HEK293 (cell line): ENCODE measurements around the gene COX20.
A peak's percentile ranks its signal among the peaks of the same experiment; 100 is the strongest.

Experiments used
- CTCF ChIA-PET: fragments of 350-600 bp; formaldehyde crosslinking; extraction: SDS; loops from one replicate; lab custom pipeline; 2021; ENCODE audit warnings: antibody characterized with exemption; lab: Yijun Ruan, JAX
- POLR2A ChIA-PET: fragments of 300-600 bp; formaldehyde crosslinking; extraction: SDS; loops from one replicate; lab custom pipeline; 2020; ENCODE audit warnings: antibody characterized with exemption, inconsistent platforms; lab: Yijun Ruan, JAX
- H3K27ac ChIP-seq: fragments of 200-500 bp; sonication (Bioruptor generic); 2 replicates; pipeline ENCODE4 v1.5.1; 2014; ENCODE audit warnings: low read depth, low read length, control low read depth, inconsistent platforms; ENCODE audit errors: extremely low read depth
- H3K36me3 ChIP-seq, 2 experiments: fragments of 200-500 bp in 1 of 2; sonication (Bioruptor generic) in 1 of 2; 1 replicate in 1 of 2; 2 replicates in 1 of 2; pipeline ENCODE4 v1.5.1; 2014 to 2017; ENCODE audit warnings: inconsistent platforms in 2 of 2, low read length in 2 of 2; ENCODE audit not compliant: control insufficient read depth in 2 of 2, insufficient read depth in 1 of 2
- H3K4me1 ChIP-seq: fragments of 200-500 bp; sonication (Bioruptor generic); 2 replicates; pipeline ENCODE4 v1.5.1; 2014; ENCODE audit warnings: mild to moderate bottlenecking, low read length, inconsistent platforms; ENCODE audit not compliant: control insufficient read depth, insufficient read depth
- H3K4me3 ChIP-seq: 2 replicates; pipeline ENCODE4 v1.5.1; 2011; ENCODE audit warnings: low read depth, mild to moderate bottlenecking, control low read depth, low read length, moderate library complexity
- H3K9me3 ChIP-seq: fragments of 200-500 bp; sonication (Bioruptor generic); 2 replicates; pipeline ENCODE4 v1.5.1; 2014; ENCODE audit warnings: low read depth, low read length, inconsistent platforms; ENCODE audit not compliant: control insufficient read depth, insufficient read depth
- GLIS1 ChIP-seq: fragments of 450-650 bp; formaldehyde crosslinking; IDR thresholded peaks from 2 replicates; pipeline ENCODE4 v1.5.1; 2016; ENCODE audit warnings: missing biosample characterization, missing genetic modification characterization
- GLIS2 ChIP-seq: fragments of 450-650 bp; formaldehyde crosslinking; IDR thresholded peaks from 2 replicates; pipeline ENCODE4 v1.5.1; 2016; ENCODE audit warnings: missing biosample characterization, missing genetic modification characterization
- IKZF3 ChIP-seq: fragments of 450-650 bp; IDR thresholded peaks from 2 replicates; pipeline ENCODE4 v1.5.0; 2018; ENCODE audit warnings: missing biosample characterization, mild to moderate bottlenecking, missing genetic modification characterization, moderate library complexity
- PRDM1 ChIP-seq: fragments of 450-650 bp; formaldehyde crosslinking; IDR thresholded peaks from 2 replicates; pipeline ENCODE4; 2016; ENCODE audit warnings: missing biosample characterization, missing genetic modification characterization
- SCRT2 ChIP-seq: fragments of 450-650 bp; formaldehyde crosslinking; IDR thresholded peaks from 2 replicates; pipeline ENCODE4 v1.5.1; 2016; ENCODE audit warnings: missing biosample characterization, missing genetic modification characterization
- SP7 ChIP-seq: fragments of 450-650 bp; formaldehyde crosslinking; IDR thresholded peaks from 2 replicates; pipeline ENCODE4 v1.5.1; 2016; ENCODE audit warnings: missing biosample characterization, missing genetic modification characterization
- TRIM28 ChIP-seq: IDR thresholded peaks from 2 replicates; pipeline ENCODE4 v1.6.1; 2011; ENCODE audit warnings: low read length, control low read depth, borderline replicate concordance
- WT1 ChIP-seq: fragments of 450-650 bp; formaldehyde crosslinking; IDR thresholded peaks from 2 replicates; pipeline ENCODE4 v1.5.1; 2016; ENCODE audit warnings: missing biosample characterization, missing genetic modification characterization
- ZBTB17 ChIP-seq: fragments of 450-650 bp; formaldehyde crosslinking; IDR thresholded peaks from 2 replicates; pipeline ENCODE4 v1.5.1; 2016; ENCODE audit warnings: missing biosample characterization, missing genetic modification characterization
- ZFHX2 ChIP-seq: fragments of 450-650 bp; formaldehyde crosslinking; conservative IDR thresholded peaks from 2 replicates; pipeline ENCODE4 v1.5.1; 2016; ENCODE audit warnings: missing biosample characterization, missing genetic modification characterization
- ZFP41 ChIP-seq: fragments of 450-650 bp; formaldehyde crosslinking; IDR thresholded peaks from 2 replicates; pipeline ENCODE4 v1.5.1; 2016; ENCODE audit warnings: missing biosample characterization, missing genetic modification characterization, borderline replicate concordance
- ZFP69B ChIP-seq: fragments of 450-650 bp; formaldehyde crosslinking; IDR thresholded peaks from 2 replicates; pipeline ENCODE4 v1.5.1; 2016; ENCODE audit warnings: missing biosample characterization, missing genetic modification characterization
- ZNF114 ChIP-seq: fragments of 450-650 bp; formaldehyde crosslinking; IDR thresholded peaks from 2 replicates; pipeline ENCODE4 v1.5.0; 2017; ENCODE audit warnings: missing biosample characterization, missing genetic modification characterization
- ZNF211 ChIP-seq: fragments of 450-650 bp; formaldehyde crosslinking; IDR thresholded peaks from 2 replicates; pipeline ENCODE4 v1.5.1; 2016; ENCODE audit warnings: low read depth, missing biosample characterization, missing genetic modification characterization
- ZNF274 ChIP-seq, 2 experiments: fragments of 200-500 bp in 1 of 2; fragments of 450-650 bp in 1 of 2; sonication (Bioruptor generic) in 1 of 2; formaldehyde crosslinking in 1 of 2; IDR thresholded peaks; 2 replicates each; pipeline versions ENCODE4 v1.5.1 to v1.6.1; 2014 to 2016; ENCODE audit warnings: borderline replicate concordance in 1 of 2, inconsistent platforms in 1 of 2, low read length in 1 of 2, missing biosample characterization in 1 of 2, missing genetic modification characterization in 1 of 2
- ZNF354C ChIP-seq: fragments of 450-650 bp; formaldehyde crosslinking; IDR thresholded peaks from 2 replicates; pipeline ENCODE4 v1.5.1; 2016; ENCODE audit warnings: missing biosample characterization, missing genetic modification characterization, low read depth, borderline replicate concordance
- ZNF510 ChIP-seq: fragments of 450-650 bp; formaldehyde crosslinking; IDR thresholded peaks from 2 replicates; pipeline ENCODE4 v1.5.1; 2018; ENCODE audit warnings: mild to moderate bottlenecking, missing genetic modification characterization, missing biosample characterization; ENCODE audit not compliant: insufficient replicate concordance
- ZNF529 ChIP-seq: fragments of 450-650 bp; formaldehyde crosslinking; IDR thresholded peaks from 2 replicates; pipeline ENCODE4 v1.5.1; 2017; ENCODE audit warnings: missing genetic modification characterization, missing biosample characterization; ENCODE audit not compliant: insufficient replicate concordance
- ZNF561 ChIP-seq: fragments of 450-650 bp; IDR thresholded peaks from 2 replicates; pipeline ENCODE4 v1.5.1; 2018; ENCODE audit warnings: missing biosample characterization, missing genetic modification characterization, borderline replicate concordance
- ZNF600 ChIP-seq: fragments of 450-650 bp; formaldehyde crosslinking; IDR thresholded peaks from 2 replicates; pipeline ENCODE4 v1.5.1; 2016; ENCODE audit warnings: missing biosample characterization, missing genetic modification characterization
- ZNF621 ChIP-seq: fragments of 450-650 bp; formaldehyde crosslinking; IDR thresholded peaks from 2 replicates; pipeline ENCODE4 v1.5.1; 2017; ENCODE audit warnings: missing biosample characterization, missing genetic modification characterization
- ZNF747 ChIP-seq: fragments of 450-650 bp; formaldehyde crosslinking; IDR thresholded peaks from 2 replicates; pipeline ENCODE4 v1.5.1; 2016; ENCODE audit warnings: missing biosample characterization, missing genetic modification characterization
- TF ChIP-seq, protein P1 (sequence below): fragments of 450-650 bp; formaldehyde crosslinking; IDR thresholded peaks from 2 replicates; pipeline ENCODE4 v1.5.1; 2016; ENCODE audit warnings: missing biosample characterization, missing genetic modification characterization
- TF ChIP-seq, protein P2 (sequence below): fragments of 450-650 bp; formaldehyde crosslinking; IDR thresholded peaks from 2 replicates; pipeline ENCODE4 v1.5.1; 2017; ENCODE audit warnings: missing biosample characterization, missing genetic modification characterization
- TF ChIP-seq, protein P3 (sequence below): fragments of 450-650 bp; IDR thresholded peaks from 2 replicates; pipeline ENCODE4 v1.5.1; 2018; ENCODE audit warnings: missing biosample characterization, mild to moderate bottlenecking, missing genetic modification characterization
- TF ChIP-seq, protein P4 (sequence below): fragments of 450-650 bp; formaldehyde crosslinking; IDR thresholded peaks from 2 replicates; pipeline ENCODE4 v1.5.1; 2016; ENCODE audit warnings: missing biosample characterization, missing genetic modification characterization
- TF ChIP-seq, protein P5 (sequence below): fragments of 450-650 bp; formaldehyde crosslinking; IDR thresholded peaks from 2 replicates; pipeline ENCODE4 v1.5.1; 2016; ENCODE audit warnings: missing biosample characterization, missing genetic modification characterization

COX20 gene

DNA sequence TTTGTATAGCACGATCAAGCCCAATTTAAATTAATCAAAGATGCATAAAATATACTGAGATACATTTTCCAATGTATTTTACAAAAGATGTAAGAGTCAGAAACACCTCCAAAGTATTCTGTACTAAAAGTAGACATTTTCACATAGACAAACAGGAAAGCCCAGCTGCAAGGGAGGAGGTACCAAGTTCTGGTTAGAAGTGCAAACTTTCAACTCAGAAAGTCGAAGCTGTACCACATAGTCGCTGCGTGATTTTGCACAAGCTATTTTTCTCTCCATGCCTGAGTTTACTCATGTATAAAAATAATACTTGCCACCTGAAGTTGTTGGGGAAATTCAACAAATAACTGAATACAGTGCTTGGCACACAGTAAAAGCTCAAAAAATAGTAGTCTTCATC is 34.5 kb downstream of the COX20 start:
- no peaks in the 10 kb centered on the region for H3K36me3 ChIP-seq
- ChIA-PET CTCF (no interaction called here), POLR2A (no interaction called here)
- H3K9me3 ChIP-seq: no peaks in the 10 kb centered on the region
- peaks cover 10% of the 10 kb centered on the region for H3K4me1 ChIP-seq
- TF ChIP-seq ZNF274 (IDR thresholded peaks at IDR 0.05; ENCODE audit: low read length) (no peak), ZNF274 (tag by site-specific recombination; IDR thresholded peaks at IDR 0.05; ENCODE audit: borderline replicate concordance) (no peak), ZFHX2 (no peak), ZFP41 (tag by site-specific recombination) (no peak), ZNF354C (tag by site-specific recombination) (no peak), ZFP69B (tag by site-specific recombination) (no peak), ZNF510 (no peak), ZNF529 (tag by site-specific recombination) (no peak), IKZF3 (no peak), ZNF561 (tag by site-specific recombination) (no peak), ZNF114 (tag by site-specific recombination) (no peak), ZNF211 (no peak), SCRT2 (tag by site-specific recombination) (no peak)
- no peak overlapping the region for H3K27ac ChIP-seq
- no peak overlapping the region for H3K4me3 ChIP-seq

DNA sequence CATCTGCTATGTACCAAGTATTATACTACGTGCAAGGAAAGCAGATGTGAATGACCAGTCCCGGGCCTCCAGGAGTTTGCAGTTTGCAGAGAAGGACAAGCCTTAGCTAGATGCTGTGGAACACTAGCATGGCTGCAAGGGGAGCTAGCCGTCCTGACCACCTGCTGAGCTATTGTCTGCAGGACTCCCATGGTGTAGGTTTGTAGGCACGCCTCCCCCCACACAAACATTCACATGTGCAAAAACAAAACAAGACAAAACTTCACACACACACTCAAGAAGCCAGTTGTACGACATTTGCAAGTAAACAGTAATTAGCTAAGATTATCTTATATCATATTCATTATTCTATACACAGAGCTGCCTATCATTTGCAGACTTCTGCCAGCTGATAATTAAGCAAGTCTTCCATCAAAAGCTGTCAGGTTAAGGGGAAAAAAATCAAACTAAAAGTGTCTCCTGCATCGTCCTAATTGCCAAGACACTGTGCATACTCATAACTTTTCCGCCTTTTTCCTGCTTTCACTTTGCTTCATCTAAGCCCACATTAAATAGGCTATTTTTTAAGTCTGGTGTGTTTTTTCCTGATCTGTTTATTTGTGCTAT is 39.6 kb downstream of the COX20 start:
- Histone ChIP-seq H3K27ac (no peak overlapping the region), H3K4me3 (no peak overlapping the region), H3K4me1 (peaks cover 11% of the 10 kb centered on the region), H3K36me3 (no peaks in the 10 kb centered on the region), H3K9me3 (no peaks in the 10 kb centered on the region)
- CTCF ChIA-PET: interaction anchor here (1.0 kb wide), 1 partner anchor 95 kb away, joined by 3 read pairs; a partner anchor contains a TSS
- POLR2A ChIA-PET: interaction anchor here (1.0 to 1.8 kb wide), 3 partner anchors 9 to 39 kb away, joined by 3 to 7 read pairs (median 4); no protein-coding TSS in a partner anchor
- TF ChIP-seq, protein P1, sequence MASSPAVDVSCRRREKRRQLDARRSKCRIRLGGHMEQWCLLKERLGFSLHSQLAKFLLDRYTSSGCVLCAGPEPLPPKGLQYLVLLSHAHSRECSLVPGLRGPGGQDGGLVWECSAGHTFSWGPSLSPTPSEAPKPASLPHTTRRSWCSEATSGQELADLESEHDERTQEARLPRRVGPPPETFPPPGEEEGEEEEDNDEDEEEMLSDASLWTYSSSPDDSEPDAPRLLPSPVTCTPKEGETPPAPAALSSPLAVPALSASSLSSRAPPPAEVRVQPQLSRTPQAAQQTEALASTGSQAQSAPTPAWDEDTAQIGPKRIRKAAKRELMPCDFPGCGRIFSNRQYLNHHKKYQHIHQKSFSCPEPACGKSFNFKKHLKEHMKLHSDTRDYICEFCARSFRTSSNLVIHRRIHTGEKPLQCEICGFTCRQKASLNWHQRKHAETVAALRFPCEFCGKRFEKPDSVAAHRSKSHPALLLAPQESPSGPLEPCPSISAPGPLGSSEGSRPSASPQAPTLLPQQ (tag by site-specific recombination): no peak
- TF ChIP-seq ZNF747 (no peak), TRIM28 (peak; percentile 43; the same call in 1 of the 2 replicates), PRDM1 (tag by site-specific recombination) (0 out of 2 replicates have a peak, but pooled peaks have one; percentile 33), ZFHX2 (peak; percentile 61), ZNF621 (no peak), ZBTB17 (peak; percentile 84), ZNF600 (tag by site-specific recombination) (peak; percentile 31; the same call in 1 of the 2 replicates), GLIS2 (tag by site-specific recombination) (peak; percentile 19; the same call in 1 of the 2 replicates), WT1 (tag by site-specific recombination) (peak; percentile 41), GLIS1 (tag by site-specific recombination) (peak; percentile 98), SP7 (tag by site-specific recombination) (peak; percentile 84)
- TF ChIP-seq, protein P2, sequence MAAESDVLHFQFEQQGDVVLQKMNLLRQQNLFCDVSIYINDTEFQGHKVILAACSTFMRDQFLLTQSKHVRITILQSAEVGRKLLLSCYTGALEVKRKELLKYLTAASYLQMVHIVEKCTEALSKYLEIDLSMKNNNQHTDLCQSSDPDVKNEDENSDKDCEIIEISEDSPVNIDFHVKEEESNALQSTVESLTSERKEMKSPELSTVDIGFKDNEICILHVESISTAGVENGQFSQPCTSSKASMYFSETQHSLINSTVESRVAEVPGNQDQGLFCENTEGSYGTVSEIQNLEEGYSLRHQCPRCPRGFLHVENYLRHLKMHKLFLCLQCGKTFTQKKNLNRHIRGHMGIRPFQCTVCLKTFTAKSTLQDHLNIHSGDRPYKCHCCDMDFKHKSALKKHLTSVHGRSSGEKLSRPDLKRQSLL (tag by site-specific recombination): no peak
- TF ChIP-seq, protein P3, sequence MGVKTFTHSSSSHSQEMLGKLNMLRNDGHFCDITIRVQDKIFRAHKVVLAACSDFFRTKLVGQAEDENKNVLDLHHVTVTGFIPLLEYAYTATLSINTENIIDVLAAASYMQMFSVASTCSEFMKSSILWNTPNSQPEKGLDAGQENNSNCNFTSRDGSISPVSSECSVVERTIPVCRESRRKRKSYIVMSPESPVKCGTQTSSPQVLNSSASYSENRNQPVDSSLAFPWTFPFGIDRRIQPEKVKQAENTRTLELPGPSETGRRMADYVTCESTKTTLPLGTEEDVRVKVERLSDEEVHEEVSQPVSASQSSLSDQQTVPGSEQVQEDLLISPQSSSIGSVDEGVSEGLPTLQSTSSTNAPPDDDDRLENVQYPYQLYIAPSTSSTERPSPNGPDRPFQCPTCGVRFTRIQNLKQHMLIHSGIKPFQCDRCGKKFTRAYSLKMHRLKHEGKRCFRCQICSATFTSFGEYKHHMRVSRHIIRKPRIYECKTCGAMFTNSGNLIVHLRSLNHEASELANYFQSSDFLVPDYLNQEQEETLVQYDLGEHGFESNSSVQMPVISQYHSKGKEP (tag by site-specific recombination): 0 out of 2 replicates have a peak, but pooled peaks have one; percentile 18
- TF ChIP-seq, protein P4, sequence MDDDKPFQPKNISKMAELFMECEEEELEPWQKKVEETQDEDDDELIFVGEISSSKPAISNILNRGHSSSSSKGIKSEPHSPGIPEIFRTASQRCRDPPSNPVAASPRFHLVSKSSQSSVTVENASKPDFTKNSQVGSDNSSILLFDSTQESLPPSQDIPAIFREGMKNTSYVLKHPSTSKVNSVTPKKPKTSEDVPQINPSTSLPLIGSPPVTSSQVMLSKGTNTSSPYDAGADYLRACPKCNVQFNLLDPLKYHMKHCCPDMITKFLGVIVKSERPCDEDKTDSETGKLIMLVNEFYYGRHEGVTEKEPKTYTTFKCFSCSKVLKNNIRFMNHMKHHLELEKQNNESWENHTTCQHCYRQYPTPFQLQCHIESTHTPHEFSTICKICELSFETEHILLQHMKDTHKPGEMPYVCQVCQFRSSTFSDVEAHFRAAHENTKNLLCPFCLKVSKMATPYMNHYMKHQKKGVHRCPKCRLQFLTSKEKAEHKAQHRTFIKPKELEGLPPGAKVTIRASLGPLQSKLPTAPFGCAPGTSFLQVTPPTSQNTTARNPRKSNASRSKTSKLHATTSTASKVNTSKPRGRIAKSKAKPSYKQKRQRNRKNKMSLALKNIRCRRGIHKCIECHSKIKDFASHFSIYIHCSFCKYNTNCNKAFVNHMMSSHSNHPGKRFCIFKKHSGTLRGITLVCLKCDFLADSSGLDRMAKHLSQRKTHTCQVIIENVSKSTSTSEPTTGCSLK (tag by site-specific recombination): no peak
- TF ChIP-seq, protein P5, sequence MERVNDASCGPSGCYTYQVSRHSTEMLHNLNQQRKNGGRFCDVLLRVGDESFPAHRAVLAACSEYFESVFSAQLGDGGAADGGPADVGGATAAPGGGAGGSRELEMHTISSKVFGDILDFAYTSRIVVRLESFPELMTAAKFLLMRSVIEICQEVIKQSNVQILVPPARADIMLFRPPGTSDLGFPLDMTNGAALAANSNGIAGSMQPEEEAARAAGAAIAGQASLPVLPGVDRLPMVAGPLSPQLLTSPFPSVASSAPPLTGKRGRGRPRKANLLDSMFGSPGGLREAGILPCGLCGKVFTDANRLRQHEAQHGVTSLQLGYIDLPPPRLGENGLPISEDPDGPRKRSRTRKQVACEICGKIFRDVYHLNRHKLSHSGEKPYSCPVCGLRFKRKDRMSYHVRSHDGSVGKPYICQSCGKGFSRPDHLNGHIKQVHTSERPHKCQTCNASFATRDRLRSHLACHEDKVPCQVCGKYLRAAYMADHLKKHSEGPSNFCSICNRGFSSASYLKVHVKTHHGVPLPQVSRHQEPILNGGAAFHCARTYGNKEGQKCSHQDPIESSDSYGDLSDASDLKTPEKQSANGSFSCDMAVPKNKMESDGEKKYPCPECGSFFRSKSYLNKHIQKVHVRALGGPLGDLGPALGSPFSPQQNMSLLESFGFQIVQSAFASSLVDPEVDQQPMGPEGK (tag by site-specific recombination): 0 out of 2 replicates have a peak, but pooled peaks have one; percentile 17
